ENCODE data around the gene TRPM8. TPM values are rescaled to one million over a fixed set of nuclear protein-coding genes. Genes with fewer than 3 reads are reported as not detected.

The TRPM8 gene
- total RNA-seq, 4 donors from 2014 or later, result 1.7 TPM; not detected in 3

DNA sequence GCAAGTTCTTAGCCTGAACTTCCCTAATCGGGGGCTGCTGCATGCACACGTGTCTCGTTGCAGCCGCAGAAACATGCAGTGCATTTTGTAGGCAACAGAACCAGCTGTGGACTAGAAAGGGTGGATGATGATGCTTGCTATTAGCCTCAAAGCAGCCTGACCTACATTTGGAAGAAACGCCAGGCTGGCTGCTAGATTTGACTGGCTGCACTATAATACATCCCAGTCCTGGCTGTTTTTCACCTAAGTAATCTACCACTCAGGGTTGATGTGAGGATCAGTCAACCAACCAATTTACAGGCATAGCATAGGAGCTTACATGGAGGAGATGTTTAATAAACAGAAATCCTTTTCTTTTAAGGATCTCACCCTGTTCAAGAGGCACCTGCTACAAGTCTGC lies 77.0 kb downstream of the TRPM8 start:
- TF ChIP-seq, protein P1, sequence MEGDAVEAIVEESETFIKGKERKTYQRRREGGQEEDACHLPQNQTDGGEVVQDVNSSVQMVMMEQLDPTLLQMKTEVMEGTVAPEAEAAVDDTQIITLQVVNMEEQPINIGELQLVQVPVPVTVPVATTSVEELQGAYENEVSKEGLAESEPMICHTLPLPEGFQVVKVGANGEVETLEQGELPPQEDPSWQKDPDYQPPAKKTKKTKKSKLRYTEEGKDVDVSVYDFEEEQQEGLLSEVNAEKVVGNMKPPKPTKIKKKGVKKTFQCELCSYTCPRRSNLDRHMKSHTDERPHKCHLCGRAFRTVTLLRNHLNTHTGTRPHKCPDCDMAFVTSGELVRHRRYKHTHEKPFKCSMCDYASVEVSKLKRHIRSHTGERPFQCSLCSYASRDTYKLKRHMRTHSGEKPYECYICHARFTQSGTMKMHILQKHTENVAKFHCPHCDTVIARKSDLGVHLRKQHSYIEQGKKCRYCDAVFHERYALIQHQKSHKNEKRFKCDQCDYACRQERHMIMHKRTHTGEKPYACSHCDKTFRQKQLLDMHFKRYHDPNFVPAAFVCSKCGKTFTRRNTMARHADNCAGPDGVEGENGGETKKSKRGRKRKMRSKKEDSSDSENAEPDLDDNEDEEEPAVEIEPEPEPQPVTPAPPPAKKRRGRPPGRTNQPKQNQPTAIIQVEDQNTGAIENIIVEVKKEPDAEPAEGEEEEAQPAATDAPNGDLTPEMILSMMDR (IDR thresholded peaks at IDR 0.05; ENCODE audit: low read depth), result no peak

DNA sequence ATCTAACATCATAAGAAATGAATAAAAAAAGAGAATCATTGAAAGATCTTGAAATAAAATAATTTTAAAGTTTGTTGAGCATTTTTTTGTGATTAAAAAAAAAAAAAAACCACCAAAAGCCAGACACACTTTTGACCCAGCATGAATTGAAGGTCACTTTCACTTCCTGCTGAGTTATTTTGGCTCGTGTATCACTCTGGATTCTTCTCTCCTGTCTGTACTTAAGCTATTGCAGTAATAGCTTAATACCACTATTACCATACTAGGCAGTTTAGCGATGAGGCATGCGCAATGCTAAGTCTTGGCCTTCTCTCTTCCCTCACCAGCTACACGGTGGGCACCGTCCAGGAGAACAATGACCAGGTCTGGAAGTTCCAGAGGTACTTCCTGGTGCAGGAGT lies 78.8 kb downstream of the TRPM8 start:
- TF ChIP-seq, protein P1 (IDR thresholded peaks at IDR 0.05; ENCODE audit: low read depth), result no peak

DNA sequence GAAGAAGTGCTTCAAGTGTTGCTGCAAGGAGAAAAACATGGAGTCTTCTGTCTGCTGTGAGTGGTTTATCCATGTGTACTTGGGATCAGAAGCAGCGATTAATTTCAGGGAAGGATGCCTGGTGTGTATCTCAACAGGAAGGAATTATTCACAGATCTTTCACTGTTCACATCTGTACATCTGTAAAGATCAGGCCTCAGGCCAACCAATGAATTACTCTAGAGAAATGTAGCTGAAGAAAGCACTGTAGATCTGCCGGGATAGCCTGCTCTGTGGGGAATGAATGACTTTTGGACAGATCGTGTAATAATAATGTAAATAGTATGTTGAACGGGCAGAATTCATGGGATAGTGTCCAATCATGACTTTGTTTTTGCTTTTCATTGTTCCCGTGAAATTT lies 79.3 kb downstream of the TRPM8 start:
- TF ChIP-seq, protein P1 (IDR thresholded peaks at IDR 0.05; ENCODE audit: low read depth), result no peak

DNA sequence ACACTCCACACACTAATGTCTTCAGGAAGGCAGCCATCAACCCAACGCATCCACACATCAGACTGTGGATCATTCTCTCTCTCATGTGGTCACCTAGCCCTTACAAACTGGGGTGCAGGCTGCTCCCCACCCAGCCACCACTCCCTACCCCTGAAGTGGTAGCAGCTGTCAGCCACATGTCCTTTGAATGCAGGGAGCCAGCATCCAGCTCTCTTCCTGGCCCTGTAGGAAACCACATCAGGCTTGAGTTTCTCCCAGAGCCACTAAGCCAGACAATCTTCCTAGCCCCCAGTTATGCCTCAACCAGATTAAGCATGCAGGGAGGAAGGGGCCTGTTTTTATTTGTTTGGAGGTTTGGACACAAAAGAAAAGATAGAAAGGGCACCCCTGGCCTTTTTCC lies 80.5 kb downstream of the TRPM8 start:
- TF ChIP-seq, protein P1 (IDR thresholded peaks at IDR 0.05; ENCODE audit: low read depth), result no peak

DNA sequence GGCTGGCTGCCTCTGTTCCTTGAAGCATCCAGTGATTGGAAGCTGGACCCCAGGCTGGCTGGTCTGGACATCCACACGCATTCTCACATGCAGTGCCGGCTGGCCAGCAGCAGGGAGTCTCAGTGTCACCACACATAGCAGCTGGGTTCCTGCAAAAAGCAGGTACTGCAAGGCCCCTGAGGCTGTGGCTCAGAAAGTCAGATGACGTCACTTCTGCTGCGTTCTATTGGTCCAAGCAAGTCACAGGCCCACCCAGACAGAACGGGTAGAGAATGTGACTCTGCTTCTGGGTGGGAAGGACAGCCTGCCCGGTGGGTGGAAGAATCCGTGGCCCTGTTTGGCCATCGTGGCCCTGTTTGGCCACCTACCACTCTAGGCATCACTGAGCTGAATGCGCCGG lies 82.0 kb downstream of the TRPM8 start:
- TF ChIP-seq, protein P1 (IDR thresholded peaks at IDR 0.05; ENCODE audit: low read depth), result no peak

DNA sequence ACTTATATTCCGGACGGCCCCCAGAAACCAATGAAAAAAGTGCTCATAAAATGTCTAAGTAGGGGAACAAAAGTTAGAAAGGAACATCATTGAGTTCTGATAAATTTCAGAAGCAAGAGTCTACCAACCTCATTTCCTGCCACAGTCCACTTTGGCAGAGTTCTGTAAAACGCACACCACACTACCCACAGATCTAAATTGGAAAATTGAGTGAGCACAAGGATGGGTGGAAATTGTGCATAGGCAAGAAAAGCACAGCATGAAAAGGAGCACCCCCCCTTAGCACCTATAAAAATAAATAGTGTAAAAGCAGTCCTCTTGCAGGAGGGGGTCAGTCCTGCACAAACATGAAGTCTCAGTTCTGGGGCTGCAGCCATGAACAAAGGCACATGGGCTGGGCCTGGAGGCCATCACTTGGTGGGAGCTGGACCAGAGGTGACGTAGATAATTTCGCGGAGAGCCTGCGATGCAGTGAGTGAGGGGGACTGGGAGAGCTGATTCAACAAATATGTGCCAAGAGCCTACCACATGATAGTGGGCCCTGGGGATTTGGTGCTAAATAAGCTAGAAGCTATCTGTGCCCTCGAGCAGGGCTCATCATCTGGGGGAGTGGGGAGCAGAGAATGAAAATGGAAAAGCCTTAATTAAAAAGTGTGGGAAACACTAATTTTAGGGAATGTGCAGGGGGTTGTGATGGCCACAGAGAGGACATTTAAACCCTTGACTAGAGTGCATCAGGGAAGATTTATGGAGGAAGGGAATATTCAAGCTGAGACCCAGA lies 84.4 kb downstream of the TRPM8 start:
- TF ChIP-seq, protein P1 (IDR thresholded peaks at IDR 0.05; ENCODE audit: low read depth), result no peak

DNA sequence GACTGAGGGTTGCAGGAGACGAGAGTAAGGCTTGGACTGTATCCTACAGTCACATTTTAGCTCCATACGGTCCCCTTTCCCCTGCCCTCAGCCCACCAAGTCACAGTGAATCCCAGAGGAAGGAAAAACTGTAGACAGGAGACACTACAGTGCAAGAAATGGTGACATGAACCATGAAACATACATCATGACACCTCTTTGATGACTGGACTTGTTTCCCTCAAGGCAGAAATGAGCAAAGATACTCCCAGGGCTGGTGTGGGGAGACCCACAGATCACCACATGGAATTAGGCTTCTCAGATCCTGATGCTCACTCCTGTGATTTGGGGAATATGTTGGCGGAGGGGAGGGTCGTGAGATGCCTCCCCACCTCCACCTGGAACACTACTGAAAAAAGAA lies 85.1 kb downstream of the TRPM8 start:
- TF ChIP-seq, protein P1 (IDR thresholded peaks at IDR 0.05; ENCODE audit: low read depth), result no peak
